ENCODE data around the gene RIC8B.

Gene RIC8B

GRCh38 chr12:106910202-106910601 lies 135.7 kb downstream of the RIC8B start:
- Histone ChIP-seq H2AK5ac (ENCODE audit: low read length, severe bottlenecking) (no peak overlapping the region), H3K18ac (ENCODE audit: low read depth in 1 of 2, low read length in 2 of 2) (no peak overlapping the region), H3K14ac (ENCODE audit: low read length in 2 of 2) (no peak overlapping the region), H3K9me3 (ENCODE audit: control insufficient read depth, low read length) (no peaks in the 10 kb centered on the region), H2AFZ (ENCODE audit: low read depth, low read length) (no peak overlapping the region), H2BK5ac (ENCODE audit: low read depth, low read length, poor library complexity, severe bottlenecking) (no peak overlapping the region), H3K79me1 (replicated peaks; ENCODE audit: low read length, poor library complexity, severe bottlenecking) (no peaks in the 10 kb centered on the region), H3K4me3 (ENCODE audit: insufficient read depth in 1 of 2, low read depth in 1 of 2, low read length in 2 of 2) (no peak overlapping the region), H2BK120ac (ENCODE audit: low read depth, low read length) (no peak overlapping the region), H3K4me2 (ENCODE audit: low read length, poor library complexity, severe bottlenecking) (no peak overlapping the region), H3K36me3 (ENCODE audit: control insufficient read depth in 1 of 2, insufficient read depth in 2 of 2, low read depth in 1 of 2, low read length in 2 of 2) (no peaks in the 10 kb centered on the region), H3K4ac (ENCODE audit: low read depth in 1 of 2, low read length in 2 of 2) (no peak overlapping the region), H3K23ac (ENCODE audit: low read length in 2 of 2) (no peak overlapping the region), H2BK15ac (ENCODE audit: low read depth, poor library complexity, severe bottlenecking) (no peak overlapping the region), H4K91ac (ENCODE audit: low read length) (no peak overlapping the region), H2BK12ac (ENCODE audit: low read length in 2 of 2) (no peak overlapping the region), H3K4me1 (ENCODE audit: control insufficient read depth, insufficient read depth, low read depth, low read length) (no peaks in the 10 kb centered on the region), H3K27me3 (ENCODE audit: control insufficient read depth in 1 of 2, insufficient read depth in 1 of 2, low read length in 2 of 2) (peaks cover 5 to 23% of the 10 kb centered on the region in 2 experiments), H3K9ac (ENCODE audit: low read length) (no peak overlapping the region), H4K8ac (ENCODE audit: low read length) (no peak overlapping the region), H3K27ac (ENCODE audit: low read length, poor library complexity, severe bottlenecking) (no peak overlapping the region)
- no peak for DNase-seq
- 100% methylated on average over 1 of the region's 1 CpG for WGBS

DNA sequence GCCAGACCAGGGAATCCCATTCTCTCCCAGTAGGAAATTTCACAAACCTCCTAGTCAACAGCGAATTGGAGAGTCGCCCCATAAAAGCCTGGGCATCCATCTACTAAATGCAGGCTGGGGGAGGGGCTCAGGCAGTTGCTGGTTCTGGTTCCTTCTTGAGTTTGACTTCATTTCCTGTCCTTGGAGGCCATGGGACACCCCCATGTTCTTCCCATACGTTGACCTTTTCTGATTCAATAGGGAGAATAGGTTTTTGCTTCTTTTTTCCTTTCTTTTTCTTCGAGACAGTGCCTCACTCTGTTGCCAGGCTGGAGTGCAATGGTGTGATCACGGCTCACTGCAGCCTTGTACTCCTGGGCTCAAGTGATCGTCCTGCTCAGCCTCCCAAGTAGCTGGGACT lies 137.1 kb downstream of the RIC8B start:
- no peak overlapping the region for H4K91ac ChIP-seq (ENCODE audit: low read length)
- 84% methylated on average over 6 of the region's 6 CpGs for whole genome bisulfite sequencing
- H3K79me1 ChIP-seq (replicated peaks; ENCODE audit: low read length, poor library complexity, severe bottlenecking): no peaks in the 10 kb centered on the region
- H3K36me3 ChIP-seq (ENCODE audit: control insufficient read depth in 1 of 2, insufficient read depth in 2 of 2, low read depth in 1 of 2, low read length in 2 of 2): no peaks in the 10 kb centered on the region
- H4K8ac ChIP-seq (ENCODE audit: low read length): no peak overlapping the region
- no peak overlapping the region for H3K9ac ChIP-seq (ENCODE audit: low read length)
- no peak overlapping the region for H3K4me3 ChIP-seq (ENCODE audit: insufficient read depth in 1 of 2, low read depth in 1 of 2, low read length in 2 of 2)
- no peak overlapping the region for H2BK5ac ChIP-seq (ENCODE audit: low read depth, low read length, poor library complexity, severe bottlenecking)
- no peak overlapping the region for H3K4ac ChIP-seq (ENCODE audit: low read depth in 1 of 2, low read length in 2 of 2)
- no peaks in the 10 kb centered on the region for H3K4me1 ChIP-seq (ENCODE audit: control insufficient read depth, insufficient read depth, low read depth, low read length)
- no peak overlapping the region for H2AFZ ChIP-seq (ENCODE audit: low read depth, low read length)
- H3K27me3 ChIP-seq (ENCODE audit: control insufficient read depth in 1 of 2, insufficient read depth in 1 of 2, low read length in 2 of 2): peaks cover 5 to 20% of the 10 kb centered on the region in 2 experiments
- DNase-seq: no peak
- no peaks in the 10 kb centered on the region for H3K9me3 ChIP-seq (ENCODE audit: control insufficient read depth, low read length)
- no peak overlapping the region for H2BK12ac ChIP-seq (ENCODE audit: low read length in 2 of 2)
- no peak overlapping the region for H2BK120ac ChIP-seq (ENCODE audit: low read depth, low read length)
- H3K4me2 ChIP-seq (ENCODE audit: low read length, poor library complexity, severe bottlenecking): no peak overlapping the region
- H2AK5ac ChIP-seq (ENCODE audit: low read length, severe bottlenecking): no peak overlapping the region
- no peak overlapping the region for H3K18ac ChIP-seq (ENCODE audit: low read depth in 1 of 2, low read length in 2 of 2)
- H3K14ac ChIP-seq (ENCODE audit: low read length in 2 of 2): no peak overlapping the region
- H2BK15ac ChIP-seq (ENCODE audit: low read depth, poor library complexity, severe bottlenecking): no peak overlapping the region
- no peak overlapping the region for H3K27ac ChIP-seq (ENCODE audit: low read length, poor library complexity, severe bottlenecking)
- H3K23ac ChIP-seq (ENCODE audit: low read length in 2 of 2): no peak overlapping the region

DNA sequence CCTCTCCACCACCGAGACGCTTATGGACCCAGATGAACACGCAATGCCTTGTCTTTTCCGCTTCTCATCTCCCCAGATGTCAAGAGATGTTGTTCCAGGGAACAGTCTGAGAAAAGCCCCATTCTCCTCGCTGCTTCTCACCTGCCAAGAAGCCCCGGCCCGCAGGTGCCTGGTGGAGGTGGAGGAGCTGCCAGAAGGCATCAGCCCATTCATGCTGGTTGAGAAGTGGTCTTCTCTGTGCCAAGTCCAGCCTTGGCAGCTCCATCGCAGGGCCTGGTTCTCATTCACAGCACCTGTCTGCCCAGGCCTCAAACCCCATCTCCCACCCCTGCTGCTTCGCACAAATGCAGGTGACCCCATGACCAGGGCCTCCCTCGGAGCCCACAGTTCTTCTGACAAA lies 139.0 kb downstream of the RIC8B start:
- Histone ChIP-seq H4K8ac (ENCODE audit: low read length) (no peak overlapping the region), H2BK15ac (ENCODE audit: low read depth, poor library complexity, severe bottlenecking) (no peak overlapping the region), H3K4me3 (ENCODE audit: insufficient read depth in 1 of 2, low read depth in 1 of 2, low read length in 2 of 2) (no peak overlapping the region), H2BK5ac (ENCODE audit: low read depth, low read length, poor library complexity, severe bottlenecking) (no peak overlapping the region), H2AFZ (ENCODE audit: low read depth, low read length) (no peak overlapping the region), H3K4ac (ENCODE audit: low read depth in 1 of 2, low read length in 2 of 2) (no peak overlapping the region), H3K9me3 (ENCODE audit: control insufficient read depth, low read length) (no peaks in the 10 kb centered on the region), H3K36me3 (ENCODE audit: control insufficient read depth in 1 of 2, insufficient read depth in 2 of 2, low read depth in 1 of 2, low read length in 2 of 2) (no peaks in the 10 kb centered on the region), H2BK12ac (ENCODE audit: low read length in 2 of 2) (no peak overlapping the region), H3K4me2 (ENCODE audit: low read length, poor library complexity, severe bottlenecking) (no peak overlapping the region), H4K91ac (ENCODE audit: low read length) (no peak overlapping the region), H2AK5ac (ENCODE audit: low read length, severe bottlenecking) (no peak overlapping the region), H3K9ac (ENCODE audit: low read length) (no peak overlapping the region), H3K27ac (ENCODE audit: low read length, poor library complexity, severe bottlenecking) (no peak overlapping the region), H3K27me3 (ENCODE audit: control insufficient read depth in 1 of 2, insufficient read depth in 1 of 2, low read length in 2 of 2) (peaks cover 0 to 10% of the 10 kb centered on the region in 2 experiments), H3K23ac (ENCODE audit: low read length in 2 of 2) (no peak overlapping the region), H2BK120ac (ENCODE audit: low read depth, low read length) (no peak overlapping the region), H3K4me1 (ENCODE audit: control insufficient read depth, insufficient read depth, low read depth, low read length) (no peaks in the 10 kb centered on the region), H3K14ac (ENCODE audit: low read length in 2 of 2) (no peak overlapping the region), H3K79me1 (replicated peaks; ENCODE audit: low read length, poor library complexity, severe bottlenecking) (no peaks in the 10 kb centered on the region), H3K18ac (ENCODE audit: low read depth in 1 of 2, low read length in 2 of 2) (no peak overlapping the region)
- 98% methylated on average over 10 of the region's 10 CpGs for WGBS
- DNase-seq: no peak

DNA sequence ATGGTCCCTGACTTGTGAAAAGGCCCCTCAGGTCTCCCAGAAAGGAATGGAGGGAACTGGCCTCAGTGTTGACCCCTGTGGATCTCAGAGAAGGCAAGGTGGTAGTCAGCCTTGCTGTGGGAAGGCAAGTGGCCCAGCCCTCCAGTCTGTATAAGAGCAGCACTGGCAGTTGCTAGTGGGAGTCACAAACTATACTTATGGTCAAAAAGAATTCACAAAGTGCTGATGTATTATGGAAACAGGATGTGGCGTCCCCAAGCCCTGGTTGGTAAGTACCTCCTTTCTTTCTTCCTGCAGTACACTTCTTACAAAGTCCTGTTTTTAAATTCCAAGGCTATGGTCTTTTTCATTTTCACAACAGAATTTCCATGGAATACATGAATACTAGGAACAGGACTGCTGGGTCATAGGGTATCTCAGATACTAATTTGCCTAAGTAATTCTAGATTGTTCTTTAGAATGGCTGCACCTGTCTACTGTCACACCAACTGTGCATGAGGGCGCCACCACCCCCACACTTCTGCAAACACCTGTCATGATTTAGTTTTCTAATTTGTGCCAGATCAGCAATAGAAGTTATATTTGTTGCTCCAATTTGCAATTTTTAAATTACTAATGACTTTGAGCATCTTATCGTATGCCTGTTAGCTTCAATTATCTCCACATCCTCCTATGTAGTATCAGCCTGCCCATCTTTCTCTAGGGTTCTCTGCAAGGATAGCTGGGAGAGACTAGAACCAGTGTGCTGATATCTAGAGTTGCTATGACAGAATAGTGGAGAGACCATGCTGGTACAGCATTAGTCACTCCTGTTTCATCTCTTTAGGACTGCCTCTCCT lies 140.5 kb downstream of the RIC8B start:
- no peaks in the 10 kb centered on the region for H3K36me3 ChIP-seq (ENCODE audit: control insufficient read depth in 1 of 2, insufficient read depth in 2 of 2, low read depth in 1 of 2, low read length in 2 of 2)
- no peak overlapping the region for H4K91ac ChIP-seq (ENCODE audit: low read length)
- H2AK5ac ChIP-seq (ENCODE audit: low read length, severe bottlenecking): no peak overlapping the region
- H2AFZ ChIP-seq (ENCODE audit: low read depth, low read length): no peak overlapping the region
- H3K9me3 ChIP-seq (ENCODE audit: control insufficient read depth, low read length): no peaks in the 10 kb centered on the region
- H4K8ac ChIP-seq (ENCODE audit: low read length): no peak overlapping the region
- H3K27ac ChIP-seq (ENCODE audit: low read length, poor library complexity, severe bottlenecking): no peak overlapping the region
- H3K23ac ChIP-seq (ENCODE audit: low read length in 2 of 2): no peak overlapping the region
- H3K79me1 ChIP-seq (replicated peaks; ENCODE audit: low read length, poor library complexity, severe bottlenecking): no peaks in the 10 kb centered on the region
- no peak overlapping the region for H2BK120ac ChIP-seq (ENCODE audit: low read depth, low read length)
- no peak overlapping the region for H2BK5ac ChIP-seq (ENCODE audit: low read depth, low read length, poor library complexity, severe bottlenecking)
- peaks cover 0 to 2% of the 10 kb centered on the region in 2 experiments for H3K27me3 ChIP-seq (ENCODE audit: control insufficient read depth in 1 of 2, insufficient read depth in 1 of 2, low read length in 2 of 2)
- 84% methylated on average over 2 of the region's 3 CpGs for WGBS
- H3K14ac ChIP-seq (ENCODE audit: low read length in 2 of 2): no peak overlapping the region
- H3K4me3 ChIP-seq (ENCODE audit: insufficient read depth in 1 of 2, low read depth in 1 of 2, low read length in 2 of 2): no peak overlapping the region
- H3K9ac ChIP-seq (ENCODE audit: low read length): no peak overlapping the region
- no peak overlapping the region for H3K4me2 ChIP-seq (ENCODE audit: low read length, poor library complexity, severe bottlenecking)
- DNase-seq: no peak
- H3K4me1 ChIP-seq (ENCODE audit: control insufficient read depth, insufficient read depth, low read depth, low read length): no peaks in the 10 kb centered on the region
- no peak overlapping the region for H2BK12ac ChIP-seq (ENCODE audit: low read length in 2 of 2)
- no peak overlapping the region for H3K4ac ChIP-seq (ENCODE audit: low read depth in 1 of 2, low read length in 2 of 2)
- no peak overlapping the region for H3K18ac ChIP-seq (ENCODE audit: low read depth in 1 of 2, low read length in 2 of 2)
- no peak overlapping the region for H2BK15ac ChIP-seq (ENCODE audit: low read depth, poor library complexity, severe bottlenecking)

Data from mesenchymal stem cell (in vitro differentiated cells and primary cell).